Sigmoid colon (tissue), 4 donors: Measurements from ENCODE around the gene OR2AJ1.

Experiments used
- CTCF ChIP-seq, 4 experiments: fragments of 450-650 bp in 3 of 4; fragments of 200-600 bp in 1 of 4; IDR thresholded peaks; one replicate each; pipeline ENCODE4 v1.5.1; 2016 to 2019; ENCODE audit warnings: antibody characterized with exemption in 4 of 4, mild to moderate bottlenecking in 3 of 4, moderate library complexity in 2 of 4
- EP300 ChIP-seq, 4 donors: sonication (generic); formaldehyde crosslinking; IDR thresholded peaks; one replicate each; pipeline ENCODE4 v1.6.1; 2017; ENCODE audit warnings: antibody characterized with exemption in 4 of 4
- POLR2A ChIP-seq, 2 donors: fragments of 450-650 bp; IDR thresholded peaks; one replicate each; pipeline ENCODE4 v1.6.1; 2016; ENCODE audit warnings: antibody characterized with exemption in 2 of 2, mild to moderate bottlenecking in 2 of 2, moderate library complexity in 2 of 2
- POLR2AphosphoS5 ChIP-seq, 4 donors: sonication (generic); formaldehyde crosslinking; IDR thresholded peaks; one replicate each; pipeline ENCODE4 v1.6.1; 2017; ENCODE audit warnings: antibody characterized with exemption in 4 of 4

GRCh38 chr1:247923941-247924340, 748 bp upstream of the OR2AJ1 start:
- TF ChIP-seq CTCF (IDR thresholded peaks at IDR 0.05) (no peak), POLR2A (IDR thresholded peaks at IDR 0.05) (no peak), EP300 (IDR thresholded peaks at IDR 0.05) (no peak), POLR2AphosphoS5 (IDR thresholded peaks at IDR 0.05) (no peak)
